K562 (cell line): Measurements from ENCODE around the gene NES. TPM values are rescaled to one million over a fixed set of nuclear protein-coding genes. Genes with fewer than 3 reads are reported as not detected.

ENCODE experiments used
- BRCA1 ChIP-seq, 2 experiments: fragments of 450-650 bp in 1 of 2; sonication (generic) in 1 of 2; formaldehyde crosslinking in 1 of 2; IDR thresholded peaks; 2 replicates each; pipeline versions ENCODE4 v1.5.0 to v1.6.1; 2017 to 2020; ENCODE audit warnings: mild to moderate bottlenecking in 1 of 2, missing genetic modification reagents in 1 of 2
- EGR1 ChIP-seq: fragments of 450-650 bp; conservative IDR thresholded peaks from 2 replicates; pipeline ENCODE4 v1.6.1; 2017; ENCODE audit warnings: mild to moderate bottlenecking
- FOXM1 ChIP-seq, 2 experiments: fragments of 450-650 bp in 1 of 2; sonication (generic) in 1 of 2; formaldehyde crosslinking in 1 of 2; IDR thresholded peaks; 2 replicates each; pipeline versions ENCODE4 v1.6.1 to v1.9.0; 2017 to 2022; ENCODE audit warnings: low read depth in 2 of 2, mild to moderate bottlenecking in 2 of 2, missing genetic modification reagents in 1 of 2, moderate library complexity in 1 of 2
- GATAD2A ChIP-seq: fragments of 450-650 bp; IDR thresholded peaks from 2 replicates; pipeline ENCODE4 v1.6.1; 2017
- HNRNPUL1 ChIP-seq: fragments of 200-400 bp; formaldehyde crosslinking; IDR thresholded peaks from 2 replicates; pipeline ENCODE4 v1.6.1; 2017; ENCODE audit warnings: low read length
- POLR2G ChIP-seq: fragments of 200-400 bp; formaldehyde crosslinking; IDR thresholded peaks from 2 replicates; pipeline ENCODE4 v1.6.1; 2017; ENCODE audit warnings: low read depth, mild to moderate bottlenecking, antibody characterized with exemption, low read length, moderate library complexity
- SUPT5H ChIP-seq: fragments of 450-650 bp; IDR thresholded peaks from 2 replicates; pipeline ENCODE4 v1.6.1; 2016
- ZNF586 ChIP-seq: fragments of 450-650 bp; formaldehyde crosslinking; conservative IDR thresholded peaks from 2 replicates; pipeline ENCODE4 v1.4.0; 2020; ENCODE audit warnings: mild to moderate bottlenecking, moderate library complexity
- ZNF77 ChIP-seq: fragments of 250-450 bp; sonication (Bioruptor Pico); IDR thresholded peaks from 2 replicates; pipeline ENCODE4 v1.5.0; 2020
- polyA plus RNA-seq, 8 experiments: library from polyadenylated mRNA; depleted of rRNA in 4 of 8; stranded (reverse) in 5 of 8; unstranded in 3 of 8; fragments of >200 nt; fragmentation: Nextera tagmentation in 2 of 8; fragmentation: Illumina TruSeq in 1 of 8; extraction: Ambion mirVana in 2 of 8; extraction: Trizol in 1 of 8; gene quantifications; 2 replicates each; pipeline versions ENCODE4 v1.2.1 to v1.2.3, GENCODE V29; 2011 to 2014; ENCODE audit warnings: inconsistent platforms in 1 of 8, missing spikeins in 1 of 8
- total RNA-seq, 7 experiments: library from RNA; depleted of rRNA in 6 of 7; stranded (reverse); fragments of >200 nt in 6 of 7; fragmentation: Illumina TruSeq in 2 of 7; extraction: Trizol in 2 of 7; gene quantifications; 2 replicates each; pipeline versions ENCODE4 v1.2.1 to v1.2.3, GENCODE V29; 2011 to 2021; ENCODE audit warnings: low replicate concordance in 1 of 7
- TF ChIP-seq, protein P1 (sequence below): IDR thresholded peaks from 3 replicates; pipeline ENCODE4 v1.6.1; 2011; ENCODE audit warnings: borderline replicate concordance, mild to moderate bottlenecking; ENCODE audit not compliant: insufficient read length, insufficient read depth
- TF ChIP-seq, protein P2 (sequence below): fragments of 450-650 bp; formaldehyde crosslinking; IDR thresholded peaks from 2 replicates; pipeline ENCODE4 v1.4.0; 2022; ENCODE audit warnings: missing genetic modification characterization
- TF ChIP-seq, protein P3 (sequence below): fragments of 200-800 bp; sonication (Bioruptor generic); IDR thresholded peaks from 2 replicates; pipeline ENCODE4 v1.6.1; 2016; ENCODE audit warnings: missing genetic modification characterization, missing compliant biosample characterization
- TF ChIP-seq, protein P4 (sequence below): fragments of 250-450 bp; sonication (Bioruptor Pico); IDR thresholded peaks from 2 replicates; pipeline ENCODE4 v1.5.0; 2020; ENCODE audit warnings: mild to moderate bottlenecking
- TF ChIP-seq, protein P5 (sequence below), 2 experiments: fragments of 450-650 bp in 1 of 2; sonication (generic) in 1 of 2; formaldehyde crosslinking; conservative IDR thresholded peaks; 2 replicates each; pipeline versions ENCODE4 v1.4.0 to v1.8.1; 2020 to 2022; ENCODE audit warnings: mild to moderate bottlenecking in 1 of 2, missing genetic modification reagents in 1 of 2
- TF ChIP-seq, protein P6 (sequence below): sonication (generic); formaldehyde crosslinking; IDR thresholded peaks from 2 replicates; pipeline ENCODE4 v1.8.0; 2022; ENCODE audit warnings: mild to moderate bottlenecking, missing genetic modification reagents

NES gene
- total and polyA plus RNA-seq, 9 of the 15 experiments (the other 6 are each of a cell fraction or from before 2014, with no cell fraction given): 0.10 to 8.6 (median 4.2) TPM

DNA sequence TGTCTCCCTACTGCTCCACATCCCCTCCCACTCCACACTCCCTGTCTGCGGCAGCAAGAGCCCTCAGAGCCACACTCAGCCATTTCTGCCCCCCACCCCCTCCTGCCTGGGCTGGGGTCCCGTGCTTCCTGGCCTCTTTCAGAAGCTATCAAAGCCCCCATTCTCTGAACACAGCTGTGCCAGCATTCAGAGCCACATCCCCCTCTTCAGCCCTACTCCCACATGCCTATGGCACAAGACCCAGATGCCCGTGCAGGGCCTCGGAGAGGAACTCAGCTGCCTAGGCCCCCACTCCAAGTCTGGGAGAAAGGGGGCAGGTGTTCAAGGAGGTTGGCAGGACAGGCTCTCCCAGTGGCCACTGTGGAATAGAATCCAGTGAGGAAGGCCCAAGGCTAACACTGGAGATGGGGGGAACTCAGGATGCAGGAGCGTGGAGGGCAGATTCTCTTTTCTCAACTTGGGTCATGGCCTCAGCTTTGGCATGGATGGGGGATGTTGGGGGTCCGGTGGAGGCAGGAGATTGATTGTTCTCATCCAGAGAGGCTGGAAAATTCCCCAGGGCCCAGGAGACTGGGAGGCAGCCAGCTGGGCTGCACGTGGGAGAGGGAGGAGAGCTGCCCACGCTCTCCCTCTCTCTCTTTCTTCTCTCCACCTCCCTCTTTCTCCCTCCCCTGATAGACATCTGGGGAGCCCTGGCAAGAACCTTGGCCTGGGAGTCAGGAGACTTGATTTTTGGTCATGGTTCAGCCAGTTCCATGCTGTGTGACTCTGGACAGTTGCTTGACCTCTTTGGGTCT, 38.8 kb downstream of the NES start (continued):
- no peak for TF ChIP-seq FOXM1 (IDR thresholded peaks at IDR 0.05; ENCODE audit: low read depth)
- TF ChIP-seq FOXM1 (CRISPR knock-in tag; IDR thresholded peaks at IDR 0.05; ENCODE audit: low read depth): no peak
- TF ChIP-seq, protein P1, sequence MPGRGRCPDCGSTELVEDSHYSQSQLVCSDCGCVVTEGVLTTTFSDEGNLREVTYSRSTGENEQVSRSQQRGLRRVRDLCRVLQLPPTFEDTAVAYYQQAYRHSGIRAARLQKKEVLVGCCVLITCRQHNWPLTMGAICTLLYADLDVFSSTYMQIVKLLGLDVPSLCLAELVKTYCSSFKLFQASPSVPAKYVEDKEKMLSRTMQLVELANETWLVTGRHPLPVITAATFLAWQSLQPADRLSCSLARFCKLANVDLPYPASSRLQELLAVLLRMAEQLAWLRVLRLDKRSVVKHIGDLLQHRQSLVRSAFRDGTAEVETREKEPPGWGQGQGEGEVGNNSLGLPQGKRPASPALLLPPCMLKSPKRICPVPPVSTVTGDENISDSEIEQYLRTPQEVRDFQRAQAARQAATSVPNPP: no peak
- TF ChIP-seq, protein P2, sequence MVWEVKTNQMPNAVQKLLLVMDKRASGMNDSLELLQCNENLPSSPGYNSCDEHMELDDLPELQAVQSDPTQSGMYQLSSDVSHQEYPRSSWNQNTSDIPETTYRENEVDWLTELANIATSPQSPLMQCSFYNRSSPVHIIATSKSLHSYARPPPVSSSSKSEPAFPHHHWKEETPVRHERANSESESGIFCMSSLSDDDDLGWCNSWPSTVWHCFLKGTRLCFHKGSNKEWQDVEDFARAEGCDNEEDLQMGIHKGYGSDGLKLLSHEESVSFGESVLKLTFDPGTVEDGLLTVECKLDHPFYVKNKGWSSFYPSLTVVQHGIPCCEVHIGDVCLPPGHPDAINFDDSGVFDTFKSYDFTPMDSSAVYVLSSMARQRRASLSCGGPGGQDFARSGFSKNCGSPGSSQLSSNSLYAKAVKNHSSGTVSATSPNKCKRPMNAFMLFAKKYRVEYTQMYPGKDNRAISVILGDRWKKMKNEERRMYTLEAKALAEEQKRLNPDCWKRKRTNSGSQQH (CRISPR knock-in tag): no peak
- TF ChIP-seq, protein P3, sequence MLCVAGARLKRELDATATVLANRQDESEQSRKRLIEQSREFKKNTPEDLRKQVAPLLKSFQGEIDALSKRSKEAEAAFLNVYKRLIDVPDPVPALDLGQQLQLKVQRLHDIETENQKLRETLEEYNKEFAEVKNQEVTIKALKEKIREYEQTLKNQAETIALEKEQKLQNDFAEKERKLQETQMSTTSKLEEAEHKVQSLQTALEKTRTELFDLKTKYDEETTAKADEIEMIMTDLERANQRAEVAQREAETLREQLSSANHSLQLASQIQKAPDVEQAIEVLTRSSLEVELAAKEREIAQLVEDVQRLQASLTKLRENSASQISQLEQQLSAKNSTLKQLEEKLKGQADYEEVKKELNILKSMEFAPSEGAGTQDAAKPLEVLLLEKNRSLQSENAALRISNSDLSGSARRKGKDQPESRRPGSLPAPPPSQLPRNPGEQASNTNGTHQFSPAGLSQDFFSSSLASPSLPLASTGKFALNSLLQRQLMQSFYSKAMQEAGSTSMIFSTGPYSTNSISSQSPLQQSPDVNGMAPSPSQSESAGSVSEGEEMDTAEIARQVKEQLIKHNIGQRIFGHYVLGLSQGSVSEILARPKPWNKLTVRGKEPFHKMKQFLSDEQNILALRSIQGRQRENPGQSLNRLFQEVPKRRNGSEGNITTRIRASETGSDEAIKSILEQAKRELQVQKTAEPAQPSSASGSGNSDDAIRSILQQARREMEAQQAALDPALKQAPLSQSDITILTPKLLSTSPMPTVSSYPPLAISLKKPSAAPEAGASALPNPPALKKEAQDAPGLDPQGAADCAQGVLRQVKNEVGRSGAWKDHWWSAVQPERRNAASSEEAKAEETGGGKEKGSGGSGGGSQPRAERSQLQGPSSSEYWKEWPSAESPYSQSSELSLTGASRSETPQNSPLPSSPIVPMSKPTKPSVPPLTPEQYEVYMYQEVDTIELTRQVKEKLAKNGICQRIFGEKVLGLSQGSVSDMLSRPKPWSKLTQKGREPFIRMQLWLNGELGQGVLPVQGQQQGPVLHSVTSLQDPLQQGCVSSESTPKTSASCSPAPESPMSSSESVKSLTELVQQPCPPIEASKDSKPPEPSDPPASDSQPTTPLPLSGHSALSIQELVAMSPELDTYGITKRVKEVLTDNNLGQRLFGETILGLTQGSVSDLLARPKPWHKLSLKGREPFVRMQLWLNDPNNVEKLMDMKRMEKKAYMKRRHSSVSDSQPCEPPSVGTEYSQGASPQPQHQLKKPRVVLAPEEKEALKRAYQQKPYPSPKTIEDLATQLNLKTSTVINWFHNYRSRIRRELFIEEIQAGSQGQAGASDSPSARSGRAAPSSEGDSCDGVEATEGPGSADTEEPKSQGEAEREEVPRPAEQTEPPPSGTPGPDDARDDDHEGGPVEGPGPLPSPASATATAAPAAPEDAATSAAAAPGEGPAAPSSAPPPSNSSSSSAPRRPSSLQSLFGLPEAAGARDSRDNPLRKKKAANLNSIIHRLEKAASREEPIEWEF (CRISPR knock-in tag): no peak
- TF ChIP-seq, protein P4, sequence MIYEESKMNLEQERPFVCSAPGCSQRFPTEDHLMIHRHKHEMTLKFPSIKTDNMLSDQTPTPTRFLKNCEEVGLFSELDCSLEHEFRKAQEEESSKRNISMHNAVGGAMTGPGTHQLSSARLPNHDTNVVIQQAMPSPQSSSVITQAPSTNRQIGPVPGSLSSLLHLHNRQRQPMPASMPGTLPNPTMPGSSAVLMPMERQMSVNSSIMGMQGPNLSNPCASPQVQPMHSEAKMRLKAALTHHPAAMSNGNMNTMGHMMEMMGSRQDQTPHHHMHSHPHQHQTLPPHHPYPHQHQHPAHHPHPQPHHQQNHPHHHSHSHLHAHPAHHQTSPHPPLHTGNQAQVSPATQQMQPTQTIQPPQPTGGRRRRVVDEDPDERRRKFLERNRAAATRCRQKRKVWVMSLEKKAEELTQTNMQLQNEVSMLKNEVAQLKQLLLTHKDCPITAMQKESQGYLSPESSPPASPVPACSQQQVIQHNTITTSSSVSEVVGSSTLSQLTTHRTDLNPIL: no peak
- no peak for TF ChIP-seq ZNF77 (CRISPR knock-in tag)
- no peak for TF ChIP-seq GATAD2A
- TF ChIP-seq, protein P5, sequence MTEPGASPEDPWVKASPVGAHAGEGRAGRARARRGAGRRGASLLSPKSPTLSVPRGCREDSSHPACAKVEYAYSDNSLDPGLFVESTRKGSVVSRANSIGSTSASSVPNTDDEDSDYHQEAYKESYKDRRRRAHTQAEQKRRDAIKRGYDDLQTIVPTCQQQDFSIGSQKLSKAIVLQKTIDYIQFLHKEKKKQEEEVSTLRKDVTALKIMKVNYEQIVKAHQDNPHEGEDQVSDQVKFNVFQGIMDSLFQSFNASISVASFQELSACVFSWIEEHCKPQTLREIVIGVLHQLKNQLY (CRISPR knock-in tag; conservative IDR thresholded peaks at IDR 0.05): no peak
- TF ChIP-seq, protein P6, sequence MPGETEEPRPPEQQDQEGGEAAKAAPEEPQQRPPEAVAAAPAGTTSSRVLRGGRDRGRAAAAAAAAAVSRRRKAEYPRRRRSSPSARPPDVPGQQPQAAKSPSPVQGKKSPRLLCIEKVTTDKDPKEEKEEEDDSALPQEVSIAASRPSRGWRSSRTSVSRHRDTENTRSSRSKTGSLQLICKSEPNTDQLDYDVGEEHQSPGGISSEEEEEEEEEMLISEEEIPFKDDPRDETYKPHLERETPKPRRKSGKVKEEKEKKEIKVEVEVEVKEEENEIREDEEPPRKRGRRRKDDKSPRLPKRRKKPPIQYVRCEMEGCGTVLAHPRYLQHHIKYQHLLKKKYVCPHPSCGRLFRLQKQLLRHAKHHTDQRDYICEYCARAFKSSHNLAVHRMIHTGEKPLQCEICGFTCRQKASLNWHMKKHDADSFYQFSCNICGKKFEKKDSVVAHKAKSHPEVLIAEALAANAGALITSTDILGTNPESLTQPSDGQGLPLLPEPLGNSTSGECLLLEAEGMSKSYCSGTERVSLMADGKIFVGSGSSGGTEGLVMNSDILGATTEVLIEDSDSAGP (CRISPR knock-in tag): no peak
- TF ChIP-seq BRCA1 (IDR thresholded peaks at IDR 0.05): no peak
- TF ChIP-seq BRCA1 (CRISPR knock-in tag; IDR thresholded peaks at IDR 0.05): no peak
- peak; percentile 84 for TF ChIP-seq POLR2G
- TF ChIP-seq SUPT5H: peak; percentile 75
- no peak for TF ChIP-seq HNRNPUL1
- no peak for TF ChIP-seq ZNF586 (CRISPR knock-in tag)
- peak; percentile 50 for TF ChIP-seq EGR1
